ENCODE data around the gene DEF6. TPM values are rescaled to one million over a fixed set of nuclear protein-coding genes. Genes with fewer than 3 reads are reported as not detected.
"Not testable (repeated sequence)": the region's sequence is repeated elsewhere in the genome, so short reads cannot be mapped to it uniquely, and the experiment has no call there.

Gene DEF6
- total RNA-seq, 1 experiment from 2014 or later = 0.57 TPM

GRCh38 chr6:35309611-35310264 is 12.1 kb downstream of the DEF6 start:
- DNase-seq (ENCODE audit: low read depth) = no peak

DNA sequence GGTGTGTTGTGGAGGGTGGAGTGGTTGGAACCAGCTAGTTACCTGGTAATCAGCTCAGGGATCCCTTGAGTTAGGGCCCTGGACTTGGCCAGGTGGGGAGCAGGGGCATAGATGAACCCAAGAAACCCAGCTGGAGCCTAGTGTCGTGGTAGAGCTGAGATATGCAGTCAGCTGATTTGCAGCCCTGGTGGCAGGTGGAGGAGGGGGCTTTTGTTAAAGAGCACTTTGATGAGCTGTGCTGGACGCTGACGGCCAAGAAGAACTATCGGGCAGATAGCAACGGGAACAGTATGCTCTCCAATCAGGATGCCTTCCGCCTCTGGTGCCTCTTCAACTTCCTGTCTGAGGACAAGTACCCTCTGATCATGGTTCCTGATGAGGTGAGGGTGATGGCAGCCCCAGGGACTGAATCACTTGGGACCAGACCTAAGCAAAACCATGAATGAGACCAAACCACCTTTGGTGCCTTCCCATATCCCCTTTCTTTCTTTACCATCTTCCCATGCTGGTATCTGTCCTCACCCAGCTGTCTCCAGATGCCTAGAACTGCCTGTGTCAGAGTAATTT is 12.7 kb downstream of the DEF6 start:
- no peak for DNase-seq (ENCODE audit: low read depth)

- no peak for DNase-seq (ENCODE audit: low read depth)
Measured at GRCh38 chr6:35311390-35312075, 13.9 kb downstream of the DEF6 start.

DNA sequence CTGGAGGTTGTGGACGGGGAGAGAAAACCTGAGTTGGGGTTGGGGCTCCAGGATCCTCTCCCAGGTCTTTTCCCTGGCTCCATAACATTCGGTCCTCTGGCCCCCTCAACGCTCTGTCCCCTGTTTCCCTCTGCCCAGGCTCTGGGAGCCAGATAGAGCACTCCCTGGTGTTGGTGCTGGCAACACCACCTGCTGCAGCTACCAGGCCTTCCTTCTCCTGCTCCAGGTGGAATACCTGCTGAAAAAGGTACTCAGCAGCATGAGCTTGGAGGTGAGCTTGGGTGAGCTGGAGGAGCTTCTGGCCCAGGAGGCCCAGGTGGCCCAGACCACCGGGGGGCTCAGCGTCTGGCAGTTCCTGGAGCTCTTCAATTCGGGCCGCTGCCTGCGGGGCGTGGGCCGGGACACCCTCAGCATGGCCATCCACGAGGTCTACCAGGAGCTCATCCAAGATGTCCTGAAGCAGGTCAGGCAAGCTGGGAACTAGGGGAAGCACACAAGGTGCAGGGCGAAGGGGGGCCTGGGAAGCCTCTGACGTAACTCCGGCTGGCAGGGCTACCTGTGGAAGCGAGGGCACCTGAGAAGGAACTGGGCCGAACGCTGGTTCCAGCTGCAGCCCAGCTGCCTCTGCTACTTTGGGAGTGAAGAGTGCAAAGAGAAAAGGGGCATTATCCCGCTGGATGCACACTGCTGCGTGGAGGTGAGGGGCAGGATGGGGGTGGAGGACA is 14.6 kb downstream of the DEF6 start:
- DNase-seq (ENCODE audit: low read depth) = no peak

DNA sequence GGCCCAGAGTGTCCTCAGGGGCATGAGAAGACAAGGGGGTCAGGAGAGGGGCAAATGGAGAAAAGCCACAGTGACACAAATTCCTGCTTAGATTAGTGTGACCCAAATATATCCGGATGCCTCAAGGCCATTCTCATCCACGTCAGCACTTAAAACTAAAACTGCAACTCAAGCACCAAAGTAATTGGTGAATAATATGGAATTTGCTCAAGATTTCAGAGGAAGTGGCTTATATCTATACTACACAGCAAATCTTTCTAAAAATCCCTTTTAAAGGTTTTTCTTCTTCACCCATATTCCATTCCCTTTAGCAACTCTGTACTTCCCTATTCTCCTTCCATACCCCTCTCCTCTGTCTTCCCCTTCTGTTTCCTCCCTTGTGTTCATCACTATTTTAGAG is 15.2 kb downstream of the DEF6 start:
- DNase-seq (ENCODE audit: low read depth) = peak; percentile 21

GRCh38 chr6:35317483-35318195 is 20.0 kb downstream of the DEF6 start:
- DNase-seq (ENCODE audit: low read depth) = no peak

- DNase-seq (ENCODE audit: low read depth) = peak; percentile 90
Measured at GRCh38 chr6:35318196-35319171, 20.9 kb downstream of the DEF6 start.

DNA sequence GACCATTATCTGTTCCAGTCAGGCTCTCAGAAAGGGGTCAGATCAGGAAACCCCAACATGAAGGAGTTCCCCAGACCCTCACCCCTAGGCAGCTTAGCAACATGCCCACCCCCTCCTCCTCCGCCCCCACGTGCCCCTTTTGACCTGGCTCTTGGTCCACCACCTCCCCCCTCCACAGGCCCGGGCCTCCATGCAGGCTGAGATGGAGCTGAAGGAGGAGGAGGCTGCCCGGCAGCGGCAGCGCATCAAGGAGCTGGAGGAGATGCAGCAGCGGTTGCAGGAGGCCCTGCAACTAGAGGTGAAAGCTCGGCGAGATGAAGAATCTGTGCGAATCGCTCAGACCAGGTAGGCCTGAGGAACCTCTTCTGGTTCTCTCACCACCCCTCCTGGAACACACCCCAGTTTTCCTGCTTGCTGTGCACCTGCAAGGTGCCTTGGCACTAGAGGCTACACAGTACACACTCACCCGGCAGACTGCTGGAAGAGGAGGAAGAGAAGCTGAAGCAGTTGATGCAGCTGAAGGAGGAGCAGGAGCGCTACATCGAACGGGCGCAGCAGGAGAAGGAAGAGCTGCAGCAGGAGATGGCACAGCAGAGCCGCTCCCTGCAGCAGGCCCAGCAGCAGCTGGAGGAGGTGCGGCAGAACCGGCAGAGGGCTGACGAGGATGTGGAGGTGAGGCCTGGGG is 21.9 kb downstream of the DEF6 start:
- DNase-seq (ENCODE audit: low read depth) = no peak

GRCh38 chr6:35320031-35320410 is 22.4 kb downstream of the DEF6 start:
- DNase-seq (ENCODE audit: low read depth) = no peak

DNA sequence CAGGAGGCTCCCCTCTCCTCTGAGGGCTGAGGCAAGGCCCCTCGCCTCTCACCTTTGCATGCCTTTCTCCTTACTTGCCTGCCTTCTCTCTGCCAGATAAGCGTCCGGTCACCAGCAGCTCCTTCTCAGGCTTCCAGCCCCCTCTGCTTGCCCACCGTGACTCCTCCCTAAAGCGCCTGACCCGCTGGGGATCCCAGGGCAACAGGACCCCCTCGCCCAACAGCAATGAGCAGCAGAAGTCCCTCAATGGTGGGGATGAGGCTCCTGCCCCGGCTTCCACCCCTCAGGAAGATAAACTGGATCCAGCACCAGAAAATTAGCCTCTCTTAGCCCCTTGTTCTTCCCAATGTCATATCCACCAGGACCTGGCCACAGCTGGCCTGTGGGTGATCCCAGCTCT is 23.5 kb downstream of the DEF6 start:
- DNase-seq (ENCODE audit: low read depth) = no peak

DNA sequence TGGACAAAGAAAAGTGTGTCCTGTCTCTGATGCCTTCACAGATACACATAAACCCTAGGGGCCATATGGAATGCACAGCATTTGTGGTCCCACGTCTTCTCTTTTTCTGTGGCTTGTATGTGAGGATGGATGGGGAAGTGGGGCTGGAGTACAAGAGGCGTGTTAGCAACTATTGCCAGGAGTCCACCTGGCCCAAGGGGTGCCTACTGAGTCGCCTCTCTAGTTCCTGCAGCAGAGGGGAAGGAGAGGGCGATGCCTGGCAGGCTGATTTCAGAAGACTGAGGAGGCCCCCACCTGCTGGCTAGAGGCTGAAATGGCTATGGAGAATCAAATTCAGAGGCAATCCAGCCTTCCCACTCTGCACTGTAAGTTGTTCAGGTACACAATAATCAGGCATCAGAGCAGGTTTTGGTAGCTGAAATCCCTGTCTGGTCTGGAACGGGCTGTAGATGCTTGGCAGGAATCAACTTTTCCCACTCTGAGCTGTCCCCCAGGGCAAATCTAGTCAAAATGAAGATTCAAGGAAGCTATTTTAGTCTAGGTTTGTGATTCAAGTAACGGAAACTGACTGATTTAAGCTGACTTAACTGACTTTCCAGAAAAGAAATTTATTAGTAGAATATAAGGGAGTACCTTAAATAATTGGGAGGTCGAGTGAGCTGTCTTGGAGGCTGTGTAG is 29.9 kb downstream of the DEF6 start:
- DNase-seq (ENCODE audit: low read depth) = peak; percentile 72

- peak; percentile 38 for DNase-seq (ENCODE audit: low read depth)
Measured at GRCh38 chr6:35328108-35328723, 30.6 kb downstream of the DEF6 start.

DNA sequence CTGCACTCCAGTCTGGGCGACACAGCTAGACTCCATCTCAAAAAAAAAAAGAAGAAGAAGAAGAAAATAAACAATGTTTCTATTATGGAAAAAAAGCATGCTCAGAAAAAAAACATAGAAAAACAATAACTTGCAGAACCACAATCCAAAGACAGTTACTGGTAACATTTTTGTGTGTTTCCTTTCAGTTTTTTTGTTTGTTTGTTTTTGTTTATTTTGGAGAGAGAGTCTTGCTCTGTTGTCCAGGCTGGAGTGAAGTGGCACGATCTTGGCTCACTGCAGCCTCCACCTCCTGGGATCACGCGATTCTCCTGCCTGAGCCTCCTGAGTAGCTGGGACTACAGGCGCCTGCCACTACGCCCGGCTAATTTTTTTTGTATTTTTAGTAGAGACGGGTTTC is 31.3 kb downstream of the DEF6 start:
- not testable (repeated sequence) for DNase-seq (ENCODE audit: low read depth)

GRCh38 chr6:35330541-35331119 is 33.0 kb downstream of the DEF6 start:
- DNase-seq (ENCODE audit: low read depth) = no peak

- DNase-seq (ENCODE audit: low read depth) = peak; percentile 71
Measured at GRCh38 chr6:35332074-35332887, 34.7 kb downstream of the DEF6 start.

DNA sequence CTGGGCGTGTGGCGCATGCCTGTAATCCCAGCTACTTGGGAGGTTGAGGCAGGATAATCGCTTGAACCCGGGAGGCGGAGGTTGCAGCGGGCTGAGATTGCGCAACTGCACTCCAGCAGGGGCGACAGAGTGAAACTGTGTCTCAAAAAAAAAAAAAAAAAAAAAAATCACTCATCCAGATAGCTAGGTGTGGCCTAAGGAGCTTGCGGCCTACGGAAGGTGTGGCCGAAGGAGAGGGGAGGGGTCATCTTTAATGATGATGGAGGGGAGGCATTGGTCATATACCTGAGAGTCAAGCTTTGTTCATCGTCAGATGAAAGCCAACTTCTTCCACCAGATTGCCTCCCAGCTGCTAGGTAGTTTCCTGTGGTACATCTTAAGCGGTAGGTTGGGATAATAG is 43.9 kb downstream of the DEF6 start:
- no peak for DNase-seq (ENCODE audit: low read depth)

GRCh38 chr6:35342258-35343091 is 44.9 kb downstream of the DEF6 start, which contains the start of gene PPARD:
Gene PPARD (plus strand): TSS chr6:35342558. CDS start chr6:35411088, 68,530 bp downstream.
- DNase-seq (ENCODE audit: low read depth) = peak; percentile 97

Data from M059J (cell line).